SIG-M5 (cell line): Measurements from ENCODE around the gene ROR1.
"Not testable (repeated sequence)": the region's sequence is repeated elsewhere in the genome, so short reads cannot be mapped to it uniquely, and the experiment has no call there.

Experiments
- DNase-seq: peaks from one replicate; lab custom pipeline; 2025; lab: John Stamatoyannopoulos, UW

ROR1 gene

DNA sequence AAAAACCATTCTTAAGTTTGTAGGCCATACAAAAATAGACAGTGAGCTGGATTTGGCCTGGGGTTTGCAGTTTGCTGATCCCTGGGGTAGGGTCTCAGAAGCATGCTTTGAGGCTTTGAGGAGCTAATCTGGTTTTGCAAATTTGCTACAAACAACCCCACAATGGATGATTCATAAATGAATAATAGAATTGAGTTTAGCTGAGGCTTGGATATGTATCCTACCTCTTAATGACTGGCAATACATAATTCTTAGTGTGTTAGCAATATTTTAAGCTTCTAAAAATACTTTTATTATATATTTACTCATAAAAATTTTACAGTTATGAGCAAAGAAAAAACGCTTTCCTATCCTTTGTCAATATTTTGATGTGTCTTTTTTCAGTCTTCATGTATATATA is 50.6 kb downstream of the ROR1 start:
- no peak for DNase-seq

DNA sequence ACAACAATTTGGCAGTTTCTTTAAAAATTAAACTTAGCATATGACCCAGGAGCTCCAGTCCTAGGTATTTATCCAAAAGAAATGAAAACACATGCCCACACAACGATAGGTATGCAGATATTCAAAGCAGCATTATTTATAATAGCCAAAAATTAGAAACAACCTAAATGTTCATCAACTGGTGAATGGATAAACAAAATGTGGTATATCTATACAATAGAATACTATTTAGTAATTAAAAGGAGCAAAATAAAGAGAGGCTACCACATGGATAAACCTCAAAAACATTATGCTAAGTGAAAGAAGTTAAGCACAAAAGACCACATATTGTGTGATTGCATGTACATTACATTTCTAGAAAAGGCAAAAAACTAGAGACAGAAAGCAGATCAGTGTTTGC is 51.3 kb downstream of the ROR1 start:
- DNase-seq = no peak

DNA sequence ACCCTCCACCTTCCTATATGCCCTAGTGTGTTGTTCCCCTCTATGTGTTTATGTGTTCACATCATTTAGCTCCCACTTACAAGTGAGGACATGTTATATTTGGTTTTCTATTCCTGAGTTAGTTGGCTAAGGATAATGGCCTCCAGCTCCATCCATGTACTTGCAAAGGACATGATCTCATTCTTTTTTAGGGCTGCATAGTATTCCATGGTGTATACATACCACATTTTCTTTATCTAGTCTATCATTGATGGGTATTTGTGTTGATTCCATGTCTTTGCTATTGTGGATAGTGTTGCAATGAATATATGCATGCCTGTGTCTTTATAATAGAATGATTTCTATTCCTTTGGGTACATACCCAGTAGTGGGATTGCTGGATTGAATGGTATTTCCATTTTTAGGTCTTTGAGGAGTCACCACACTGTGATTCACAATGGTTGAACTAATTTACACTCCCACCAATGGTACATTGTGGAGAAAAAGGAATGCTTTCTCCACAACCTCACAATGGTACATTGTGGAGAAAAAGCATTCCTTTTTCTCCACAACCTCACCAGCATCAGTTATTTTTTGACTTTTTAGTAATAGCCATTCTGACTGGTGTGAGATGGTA is 52.5 kb downstream of the ROR1 start:
- DNase-seq = not testable (repeated sequence)

DNA sequence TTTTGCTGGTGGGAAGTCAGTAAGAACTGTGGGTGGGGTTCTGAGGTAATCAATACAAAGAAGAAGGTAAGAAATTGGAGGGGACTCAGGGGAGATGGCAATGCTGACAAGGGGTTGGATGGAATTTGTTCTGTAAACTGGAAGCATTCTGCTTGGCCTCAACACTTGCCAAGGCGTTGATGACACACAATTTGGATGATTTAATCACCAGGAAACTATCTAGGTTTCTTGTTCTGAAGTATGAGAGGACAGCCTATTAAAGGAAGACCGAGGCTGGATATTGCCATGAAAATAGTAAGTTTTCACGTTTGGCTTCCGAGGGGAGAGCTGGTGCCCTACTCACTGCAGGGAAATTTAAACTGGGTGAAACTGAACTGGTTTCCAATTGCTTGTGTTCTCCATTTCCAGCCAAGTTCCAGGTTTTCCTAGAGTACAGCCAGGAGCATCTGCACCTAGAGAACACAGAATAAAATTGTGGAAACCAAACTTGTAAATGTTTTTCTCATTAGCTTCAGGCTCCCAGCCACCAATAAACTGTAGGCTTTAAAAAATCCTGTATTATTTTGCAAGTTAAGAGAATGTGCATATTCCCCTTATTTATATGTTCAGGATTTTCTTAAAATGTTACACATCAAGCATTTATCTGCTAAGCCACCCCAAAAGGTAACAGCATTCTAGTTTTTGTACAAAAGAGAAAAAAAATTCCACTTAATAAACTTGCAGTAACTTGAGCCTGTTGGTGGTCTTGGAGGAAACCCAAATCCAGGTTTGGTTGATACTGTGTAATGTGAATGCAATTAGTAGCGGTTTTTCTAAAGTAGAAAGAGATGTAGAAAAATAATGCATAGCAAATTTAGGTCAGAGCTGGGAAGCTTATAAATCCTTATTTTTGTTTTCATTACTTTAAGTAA is 53.8 kb downstream of the ROR1 start:
- no peak for DNase-seq

DNA sequence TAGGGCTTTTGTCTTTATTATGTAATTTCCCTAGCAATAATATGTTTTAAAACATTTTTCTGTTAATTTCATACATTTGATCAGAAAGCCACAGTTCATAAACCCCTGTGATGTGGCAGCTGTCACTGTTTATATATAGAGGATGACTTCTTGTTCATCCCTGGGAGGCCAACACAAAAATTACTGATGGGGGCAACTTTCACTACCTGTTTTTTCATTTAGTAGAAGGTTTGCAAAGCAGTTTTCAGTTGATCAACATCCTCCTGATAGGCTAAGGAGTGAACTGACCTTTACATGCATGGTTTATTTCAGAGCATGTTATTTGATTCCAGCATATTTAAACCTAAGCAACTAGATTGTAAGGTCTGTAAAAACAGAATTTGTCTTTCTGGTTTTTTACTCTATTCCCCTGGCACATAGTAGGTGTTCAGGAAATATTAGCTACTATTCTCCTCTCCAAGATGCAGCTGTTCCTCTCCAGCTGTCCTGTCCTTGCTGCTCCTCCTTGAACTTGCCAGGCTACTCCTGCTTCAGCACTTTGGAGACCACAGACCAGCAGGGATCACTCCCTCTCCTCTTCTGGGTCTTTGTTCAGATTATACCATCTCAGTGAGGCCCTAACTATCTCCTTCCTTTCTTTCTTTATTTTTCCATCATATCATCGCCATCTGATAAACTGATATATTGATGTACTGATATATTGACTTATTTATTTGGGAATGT is 54.7 kb downstream of the ROR1 start:
- no peak for DNase-seq

DNA sequence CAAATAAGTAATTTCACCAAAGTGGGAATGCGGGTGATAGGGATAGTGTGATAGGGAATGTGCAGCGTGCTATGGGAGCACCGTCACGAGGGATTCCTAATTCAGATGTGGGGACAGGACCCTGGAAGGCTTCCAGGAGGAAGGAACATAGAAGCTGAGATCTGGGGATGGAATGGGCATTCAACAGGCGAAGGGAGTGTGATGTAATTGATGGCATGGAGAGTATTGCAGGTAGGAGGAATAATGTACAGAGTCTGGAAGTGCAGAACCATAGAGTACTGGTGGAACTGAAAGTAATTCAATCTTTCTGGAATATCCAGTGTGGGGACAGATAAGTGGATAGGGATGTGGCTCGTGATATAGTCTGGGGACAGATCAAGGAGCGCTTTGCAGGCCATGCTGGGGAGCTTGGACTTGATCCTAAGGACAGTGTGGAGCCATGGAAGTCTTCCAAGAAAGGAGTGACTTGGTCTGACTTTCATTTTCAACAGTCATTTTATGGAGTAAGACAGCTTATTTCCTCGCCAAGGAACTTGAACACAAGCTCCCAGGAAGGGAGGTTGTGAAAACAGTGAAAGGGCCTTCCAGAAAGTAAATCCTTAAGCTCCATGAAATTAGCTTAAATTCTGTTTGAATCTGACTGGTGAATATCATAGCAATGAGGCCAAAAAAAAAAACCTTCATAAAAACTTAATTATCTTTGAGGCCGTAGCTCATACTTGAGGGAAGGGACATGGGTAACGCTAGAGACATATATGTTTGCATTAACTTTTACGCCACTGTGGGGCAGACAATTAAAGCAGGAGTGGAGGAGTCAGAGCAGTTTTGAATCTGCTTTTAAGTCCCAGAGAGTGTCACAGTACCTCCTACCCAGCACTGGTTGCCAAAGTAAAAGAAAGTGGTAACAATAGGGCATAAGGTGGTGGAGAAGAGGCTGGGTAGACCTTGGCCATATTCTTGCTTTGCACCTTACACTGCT is 55.8 kb downstream of the ROR1 start:
- DNase-seq = no peak

DNA sequence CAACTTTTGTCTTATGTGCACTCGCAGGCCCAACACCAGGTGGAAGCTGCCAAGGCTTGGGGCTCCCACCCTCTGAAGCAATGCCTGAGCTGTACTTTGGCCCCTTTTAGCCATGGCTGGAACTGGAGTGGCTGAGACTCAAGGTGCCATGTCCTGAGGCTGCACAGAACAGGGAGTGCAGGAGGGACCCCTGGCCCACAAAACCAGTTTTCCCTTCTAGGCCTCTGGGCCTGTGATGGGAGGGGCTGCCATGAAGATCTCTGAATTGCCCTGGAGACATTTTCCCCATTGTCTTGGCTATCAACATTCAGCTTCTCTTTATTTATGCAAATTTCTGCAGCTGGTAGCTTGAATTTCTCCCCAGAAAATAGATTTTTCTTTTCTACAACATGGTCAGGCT is 57.6 kb downstream of the ROR1 start:
- no peak for DNase-seq

DNA sequence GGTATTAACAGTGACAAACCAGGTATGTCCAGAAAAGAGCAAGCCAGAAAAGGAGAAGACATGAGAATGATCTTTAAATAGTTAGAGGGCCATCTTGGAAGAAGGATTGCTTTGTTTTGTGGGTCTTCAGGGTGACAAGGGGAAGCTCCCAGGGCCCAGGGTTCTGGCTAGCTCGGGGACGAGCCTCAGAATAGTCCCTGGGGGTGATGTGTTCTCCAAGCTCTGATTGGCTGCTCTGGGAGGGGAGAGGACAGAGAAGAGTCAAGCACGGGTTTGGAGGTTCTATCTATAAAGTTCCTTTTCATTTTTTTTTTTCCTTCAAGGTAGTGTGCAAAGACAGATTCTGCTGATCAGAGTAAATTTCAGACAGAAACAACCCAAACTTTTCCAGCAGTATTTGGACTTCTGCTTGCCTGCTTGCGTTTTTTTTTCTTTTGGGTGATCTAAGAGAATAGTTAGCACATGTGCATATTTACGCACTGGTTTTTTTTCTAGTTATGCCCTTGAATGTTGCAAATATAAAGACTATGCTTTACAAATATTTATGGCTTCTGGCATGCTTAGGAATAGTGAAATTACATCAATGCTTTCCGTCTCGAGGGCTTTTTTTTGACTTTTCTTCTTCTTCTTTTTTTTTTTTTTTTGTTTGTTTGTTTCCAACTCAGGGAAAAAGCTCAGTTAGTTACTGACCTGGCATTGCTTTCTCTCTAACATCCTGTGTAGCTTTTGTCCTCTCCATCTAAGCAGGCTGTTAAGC is 59.7 kb downstream of the ROR1 start:
- no peak for DNase-seq

DNA sequence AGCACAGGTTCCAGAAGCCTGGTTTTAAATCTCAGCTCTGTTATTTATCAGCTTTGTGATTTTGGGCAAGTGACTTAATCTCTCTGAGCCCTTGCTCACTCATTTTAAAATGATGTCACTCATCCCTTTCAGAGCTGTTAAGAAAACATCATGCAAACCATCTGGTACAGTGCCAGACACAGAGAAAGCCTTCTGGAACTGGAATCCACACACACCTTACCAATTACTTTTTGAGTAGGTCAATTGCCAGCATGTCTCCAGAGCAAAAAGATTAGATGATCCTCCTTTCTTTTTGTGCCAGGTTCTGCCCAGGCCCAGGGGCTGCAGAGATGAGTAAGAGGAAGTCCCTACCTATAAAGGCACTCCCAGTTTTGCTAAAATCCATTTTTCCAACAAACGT is 61.3 kb downstream of the ROR1 start:
- no peak for DNase-seq

DNA sequence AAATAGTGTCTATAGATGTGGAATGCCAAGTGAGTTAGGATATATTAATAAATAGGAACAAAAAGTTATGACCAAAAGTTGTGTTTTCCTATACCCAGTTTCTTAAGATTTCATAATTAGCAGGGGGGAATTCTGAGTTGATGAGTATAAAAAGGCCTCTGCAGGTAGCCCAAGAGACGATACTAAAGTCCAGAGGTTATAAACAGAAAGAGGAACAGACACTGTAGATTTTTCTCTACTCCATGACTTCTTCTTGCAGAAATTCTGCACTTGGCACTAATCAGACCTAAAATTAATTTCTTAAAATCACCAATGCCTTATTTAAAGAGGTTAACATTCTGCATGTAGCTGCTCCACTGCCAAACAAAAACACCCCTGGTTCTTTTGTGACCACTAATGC is 62.6 kb downstream of the ROR1 start:
- no peak for DNase-seq

DNA sequence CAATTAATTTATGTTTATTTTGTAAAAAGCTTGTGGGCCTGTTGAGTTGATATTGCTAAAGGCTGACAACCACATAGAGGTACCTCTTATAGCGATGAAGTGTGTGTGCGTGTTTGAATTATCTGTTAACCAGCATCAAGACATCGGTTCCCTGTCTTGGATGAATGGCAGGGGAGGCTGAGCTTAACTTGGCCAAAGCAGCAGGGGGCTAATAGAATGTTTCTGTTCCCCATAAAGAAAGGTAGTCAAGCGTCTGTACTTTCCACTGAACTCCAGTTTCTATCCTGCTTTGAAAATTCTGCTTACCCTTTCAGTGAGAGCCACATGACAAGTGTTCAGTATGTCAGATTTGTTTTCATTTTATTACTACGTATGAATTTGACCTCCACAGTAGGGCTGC is 63.0 kb downstream of the ROR1 start:
- DNase-seq = no peak

DNA sequence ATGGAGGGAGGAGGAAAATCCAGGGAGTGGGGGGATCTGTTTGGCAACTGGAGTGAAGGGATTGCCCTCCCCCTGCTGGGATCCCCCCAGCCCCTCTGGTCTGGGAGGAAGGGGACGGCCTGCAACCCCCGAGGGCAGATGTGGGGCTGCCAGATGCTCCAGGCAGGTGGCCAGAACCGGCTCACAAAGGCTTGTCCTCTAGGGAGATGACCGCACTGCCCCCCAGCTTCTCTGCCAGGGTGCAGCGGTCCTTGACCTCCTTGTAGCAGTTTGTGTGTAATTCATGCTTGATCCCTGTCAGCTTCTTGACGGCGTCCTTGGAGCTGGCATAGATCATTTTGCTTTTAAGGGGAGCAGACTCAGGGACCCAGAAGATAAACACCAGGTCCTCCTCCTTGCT is 69.2 kb downstream of the ROR1 start:
- no peak for DNase-seq

DNA sequence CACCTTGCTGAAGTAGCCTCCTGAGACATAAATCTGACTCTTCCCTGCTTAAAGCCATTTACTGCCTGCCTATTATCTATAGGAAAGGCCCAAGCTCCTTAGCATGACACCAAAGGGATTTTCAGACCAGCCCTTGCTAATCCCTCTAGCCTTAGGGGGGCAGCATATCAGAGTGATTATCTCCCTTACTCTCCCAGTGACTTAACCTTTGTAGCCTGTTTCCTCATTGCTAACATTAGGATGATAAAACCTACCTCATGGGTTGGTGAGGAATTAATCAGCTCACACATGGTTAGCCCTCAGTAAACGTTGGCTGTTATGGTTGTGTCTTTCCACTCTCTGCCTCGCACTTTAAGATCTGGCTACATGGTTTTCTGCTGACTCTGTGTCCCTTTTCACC is 70.1 kb downstream of the ROR1 start:
- no peak for DNase-seq

DNA sequence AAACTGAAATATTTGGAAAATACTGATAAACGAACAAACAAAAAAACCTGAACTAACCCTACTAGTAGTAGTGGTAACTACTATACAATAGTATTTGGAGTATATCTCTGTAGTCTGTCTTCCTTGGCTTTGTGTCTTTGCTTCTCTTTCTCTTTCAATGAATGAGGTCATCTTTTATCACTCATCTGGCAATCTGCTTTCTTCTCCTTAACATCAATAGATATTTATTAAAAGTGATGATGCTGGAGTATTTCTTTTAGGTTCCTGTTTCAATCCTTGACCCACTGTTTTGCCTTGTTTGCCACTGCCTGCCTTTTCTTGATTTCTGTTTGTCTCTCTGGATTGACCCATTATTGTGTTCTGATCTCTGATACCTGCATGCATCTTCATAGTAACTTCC is 71.5 kb downstream of the ROR1 start:
- DNase-seq = no peak

DNA sequence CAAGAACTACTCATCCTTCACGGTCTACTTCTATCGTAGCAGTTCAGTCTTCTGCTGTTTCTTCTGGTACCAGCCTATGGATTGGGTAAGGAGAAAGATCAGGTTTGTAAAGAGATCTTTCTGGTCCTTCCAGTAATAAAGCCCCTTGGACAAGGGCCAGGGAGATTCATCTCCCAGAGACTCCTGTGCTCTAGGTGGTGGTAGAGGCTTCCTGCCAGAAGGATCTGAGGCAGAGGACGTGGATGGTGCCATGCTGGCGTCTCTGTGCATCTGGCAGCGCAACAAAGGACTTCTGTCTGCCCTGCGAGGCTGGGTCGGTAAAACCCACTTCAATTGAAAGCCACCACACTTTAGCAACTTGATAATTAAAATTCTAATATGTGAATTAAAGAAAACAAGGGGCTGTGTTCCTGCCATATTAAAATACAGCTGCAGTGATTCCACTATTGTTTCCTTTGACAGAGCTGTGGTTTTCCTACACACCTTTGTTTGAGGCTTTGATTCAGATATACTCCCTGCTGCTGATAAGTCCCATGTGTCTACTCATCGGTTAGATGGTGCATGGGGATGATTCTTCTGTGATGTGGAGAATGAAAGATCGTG is 73.6 kb downstream of the ROR1 start:
- DNase-seq = no peak

DNA sequence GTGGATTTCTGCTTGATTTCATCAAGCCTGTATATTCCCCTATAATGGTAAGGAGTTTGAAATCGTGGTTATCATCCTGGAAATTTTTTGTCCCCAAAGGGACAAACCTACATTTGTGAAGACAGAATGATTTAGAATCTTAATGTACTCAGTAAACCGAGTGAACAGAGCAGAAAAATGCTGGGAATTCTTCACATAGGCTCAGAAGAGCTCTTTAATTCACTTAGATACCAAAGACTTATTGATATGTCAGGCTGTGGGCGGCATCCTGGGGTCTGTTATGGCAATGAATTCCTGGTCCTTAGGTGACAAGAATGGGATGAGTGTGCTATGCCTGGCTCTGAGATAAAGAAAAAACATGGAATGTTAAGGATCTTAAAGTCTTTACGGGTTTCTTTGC is 74.9 kb downstream of the ROR1 start:
- DNase-seq = no peak

DNA sequence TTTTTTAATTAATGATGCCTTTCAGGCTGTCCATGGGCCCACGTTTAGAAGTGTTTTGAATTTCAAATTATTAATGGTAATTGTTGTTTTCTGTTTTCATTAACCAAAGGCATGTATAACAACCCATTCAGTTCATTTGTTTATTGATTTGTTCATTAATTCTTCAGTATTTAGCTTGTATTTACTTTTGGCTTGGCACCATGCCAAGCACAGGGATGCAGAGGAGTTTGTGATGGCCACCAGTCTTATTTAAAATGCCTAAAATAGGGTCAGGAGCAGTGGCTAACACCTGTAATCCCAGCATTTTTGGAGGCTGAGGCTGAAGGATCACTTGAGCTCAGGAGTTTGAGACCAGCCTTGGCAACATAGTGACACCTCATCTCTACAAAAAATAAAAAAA is 75.3 kb downstream of the ROR1 start:
- DNase-seq = no peak

DNA sequence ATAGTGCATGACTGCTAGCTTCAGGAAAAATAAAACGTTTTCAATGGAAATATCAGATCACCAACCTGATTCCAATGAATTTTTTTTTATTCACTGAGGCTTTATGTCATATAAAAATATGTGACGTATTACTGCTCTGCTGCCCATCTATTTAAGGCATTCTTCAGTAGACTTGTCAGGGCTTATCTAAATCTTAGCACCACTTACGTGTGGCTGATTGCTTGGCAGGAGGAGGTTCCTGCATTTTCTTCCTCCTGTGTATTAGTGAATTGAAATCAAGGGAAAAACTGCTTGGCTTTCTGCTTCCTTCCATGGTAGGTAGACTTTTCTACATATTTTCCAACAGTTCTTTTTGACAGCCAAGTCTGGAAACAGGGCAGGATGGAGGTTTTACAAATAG is 80.3 kb downstream of the ROR1 start:
- DNase-seq = no peak

DNA sequence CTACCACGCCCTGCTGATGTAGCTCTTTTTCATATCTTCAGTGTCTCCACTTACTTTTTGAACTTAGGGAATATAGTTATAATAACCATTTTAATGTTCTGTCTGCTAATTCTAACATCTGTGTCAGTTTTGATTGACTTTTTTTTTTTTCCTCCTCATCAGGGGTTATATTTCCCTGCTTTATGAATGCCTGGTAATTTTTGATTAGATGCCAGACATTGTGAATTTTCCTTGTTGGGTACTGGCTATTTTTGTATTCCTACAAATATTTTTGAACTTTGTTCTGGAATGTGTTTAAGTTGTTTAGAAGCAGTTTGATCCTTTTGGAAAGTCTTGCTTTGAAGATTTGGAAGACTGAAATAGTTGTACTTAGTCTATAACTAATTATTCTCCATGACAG is 82.1 kb downstream of the ROR1 start:
- DNase-seq = no peak

DNA sequence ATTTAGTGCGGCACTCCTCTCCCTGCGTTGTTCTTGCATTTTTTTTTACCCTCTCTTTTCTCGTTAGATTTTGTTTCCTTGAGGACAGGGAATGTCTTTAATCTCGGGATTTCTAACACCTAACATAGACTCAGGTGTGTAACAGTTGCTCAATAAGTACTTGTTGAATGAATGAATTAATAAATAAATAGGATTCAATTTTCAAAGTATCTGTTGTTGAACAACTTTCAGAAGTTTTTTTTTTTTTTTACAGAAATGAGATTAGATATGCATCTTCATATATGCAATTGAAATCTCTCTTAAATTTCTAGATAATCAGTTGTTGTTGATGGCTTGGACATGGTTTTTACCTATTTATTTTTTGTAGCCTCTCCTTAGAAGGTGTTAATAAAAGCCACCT is 83.1 kb downstream of the ROR1 start:
- DNase-seq = no peak

DNA sequence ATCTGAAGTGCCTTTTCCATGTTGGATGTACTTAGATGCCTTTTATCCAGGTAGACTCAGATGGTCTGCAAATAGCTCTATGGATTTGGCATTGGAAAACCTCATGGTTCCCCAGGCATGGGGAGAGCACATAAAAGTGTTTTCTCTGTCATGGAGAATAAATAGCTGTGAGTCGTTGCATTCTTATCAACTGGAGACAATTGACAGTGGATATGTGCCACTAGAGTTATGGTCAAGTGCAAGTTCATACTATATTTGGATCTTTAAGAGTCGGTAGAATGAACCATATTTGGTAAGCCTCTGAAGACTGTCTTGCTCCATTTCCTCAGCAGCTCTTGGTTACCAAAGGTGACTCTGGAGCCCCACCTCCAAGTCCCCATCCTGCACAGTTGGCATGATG is 83.7 kb downstream of the ROR1 start:
- DNase-seq = no peak
